COR-L47 (cell line): ENCODE results near the gene ARL2.
"Not testable (repeated sequence)": the region's sequence is repeated elsewhere in the genome, so short reads cannot be mapped to it uniquely, and the experiment has no call there.

Source experiments
- DNase-seq: peaks from one replicate; lab custom pipeline; 2025; lab: John Stamatoyannopoulos, UW

The ARL2 gene

GRCh38 chr11:65008016-65008415 is 5.9 kb upstream of the ARL2 start:
- no peak for DNase-seq

DNA sequence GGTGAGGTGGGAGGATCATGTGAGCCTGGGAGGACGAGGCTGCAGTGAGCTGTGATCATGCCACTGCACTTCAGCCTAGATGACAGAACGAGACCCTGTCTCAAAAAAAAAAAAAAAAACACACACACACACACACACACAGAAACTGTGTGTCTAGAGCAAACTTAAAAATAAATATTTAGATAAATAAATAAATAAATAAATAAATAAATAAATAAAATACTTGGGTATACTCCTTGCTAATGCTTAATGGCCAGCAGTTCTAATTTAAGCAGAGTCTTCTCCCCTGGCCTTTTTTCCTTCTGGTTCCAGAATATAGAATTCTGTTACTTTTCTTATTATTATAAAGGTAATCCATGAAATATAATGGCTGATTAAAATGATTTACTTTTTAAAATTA is 5.1 kb upstream of the ARL2 start:
- no peak for DNase-seq

DNA sequence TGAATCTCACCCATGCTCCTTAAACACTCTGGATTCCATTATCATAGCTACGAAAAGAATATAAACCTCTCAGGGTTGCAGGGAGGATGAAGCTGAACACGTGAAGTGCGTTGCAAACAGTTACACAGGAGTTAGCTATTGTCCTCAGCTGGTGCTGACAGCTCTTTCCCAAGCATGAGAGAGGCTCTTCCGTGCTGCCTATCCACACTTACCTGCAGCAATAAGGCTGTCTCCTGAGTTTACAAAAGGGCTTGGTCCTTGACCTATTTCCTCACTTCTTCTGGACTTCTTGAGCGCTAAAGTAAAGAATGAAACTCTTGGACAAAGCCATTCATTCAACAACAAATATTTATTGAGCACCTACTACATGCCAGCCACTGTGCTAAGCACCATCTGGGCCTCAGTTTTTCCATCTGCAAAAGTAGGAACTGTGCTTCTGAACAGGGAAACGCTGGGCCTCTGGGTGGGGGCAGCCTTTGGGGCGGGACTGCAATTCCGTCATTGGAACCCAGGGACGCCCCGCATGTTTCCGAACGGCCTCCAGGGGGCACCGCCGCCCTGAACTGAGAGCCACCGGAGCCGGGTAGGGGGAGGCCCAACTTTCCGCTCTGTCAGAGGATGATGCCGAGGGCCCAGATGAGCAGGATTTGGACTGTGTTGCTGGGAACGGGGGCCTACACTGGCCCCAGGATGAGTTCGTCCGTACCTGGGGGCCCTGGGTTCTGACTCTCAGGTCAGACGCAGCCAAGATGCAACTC is 651 bp upstream of the ARL2 start:
- DNase-seq, result peak; percentile 74

GRCh38 chr11:65014726-65015227 is 817 bp downstream of the ARL2 start:
- no peak for DNase-seq

- DNase-seq, result no peak
Observed at GRCh38 chr11:65016705-65017104, 2.7 kb downstream of the ARL2 start.

DNA sequence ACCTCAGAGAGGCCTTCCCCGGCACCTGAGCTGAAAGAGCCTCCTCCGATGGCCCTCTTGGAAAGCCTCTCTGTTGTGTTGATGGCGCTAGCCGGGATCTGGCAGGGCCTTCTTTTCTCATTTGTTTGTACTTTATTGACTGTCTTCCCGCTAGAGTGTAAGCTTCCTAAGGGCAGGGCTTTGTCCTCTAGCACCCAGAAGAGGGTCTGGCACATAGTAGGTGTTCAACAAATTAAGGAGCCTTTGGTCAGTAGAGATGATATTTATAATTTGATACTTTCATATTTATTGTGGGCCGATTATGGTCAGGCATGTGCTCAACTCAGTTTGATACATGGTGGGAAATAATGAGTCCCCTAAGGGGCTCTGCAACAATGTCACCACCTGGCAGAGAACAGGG is 4.0 kb downstream of the ARL2 start:
- no peak for DNase-seq

GRCh38 chr11:65019824-65020223 is 5.9 kb downstream of the ARL2 start:
- no peak for DNase-seq

GRCh38 chr11:65021003-65021402 is 7.0 kb downstream of the ARL2 start:
- no peak for DNase-seq

DNA sequence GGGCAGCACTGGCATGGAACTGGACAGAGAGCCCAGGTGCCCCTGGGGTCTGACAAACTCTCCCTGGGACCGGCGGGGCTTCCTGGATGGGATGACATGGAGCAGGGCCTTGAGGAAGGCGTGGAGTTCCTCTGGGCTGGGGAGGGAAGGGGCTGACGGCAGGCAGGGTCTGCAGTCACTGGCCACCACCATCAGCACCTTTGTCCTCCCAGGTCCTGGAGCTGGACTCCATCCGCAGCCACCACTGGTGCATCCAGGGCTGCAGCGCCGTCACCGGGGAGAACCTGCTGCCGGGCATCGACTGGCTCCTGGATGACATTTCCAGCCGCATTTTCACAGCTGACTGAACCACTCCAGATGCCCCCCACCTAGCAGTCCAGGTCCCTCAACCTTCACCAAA is 7.5 kb downstream of the ARL2 start:
- no peak for DNase-seq

DNA sequence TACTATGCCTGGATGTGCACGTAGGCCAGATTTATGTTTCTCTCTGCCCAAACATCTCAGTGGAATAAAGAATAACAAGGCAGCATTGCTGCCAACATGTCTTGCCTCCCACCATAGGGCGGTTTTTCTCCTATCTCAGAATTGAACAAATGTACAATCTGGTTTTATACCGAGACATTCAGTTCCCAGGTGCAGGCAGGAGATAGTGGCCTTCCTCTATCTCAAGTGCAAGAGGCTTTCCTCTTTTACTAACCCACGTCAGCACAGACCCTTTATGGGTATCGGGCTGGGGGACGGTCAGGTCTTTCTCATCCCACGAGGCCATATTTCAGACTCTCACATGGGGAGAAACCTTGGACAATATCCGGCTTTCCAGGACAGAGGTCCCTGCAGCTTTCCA is 9.5 kb downstream of the ARL2 start:
- not testable (repeated sequence) for DNase-seq

DNA sequence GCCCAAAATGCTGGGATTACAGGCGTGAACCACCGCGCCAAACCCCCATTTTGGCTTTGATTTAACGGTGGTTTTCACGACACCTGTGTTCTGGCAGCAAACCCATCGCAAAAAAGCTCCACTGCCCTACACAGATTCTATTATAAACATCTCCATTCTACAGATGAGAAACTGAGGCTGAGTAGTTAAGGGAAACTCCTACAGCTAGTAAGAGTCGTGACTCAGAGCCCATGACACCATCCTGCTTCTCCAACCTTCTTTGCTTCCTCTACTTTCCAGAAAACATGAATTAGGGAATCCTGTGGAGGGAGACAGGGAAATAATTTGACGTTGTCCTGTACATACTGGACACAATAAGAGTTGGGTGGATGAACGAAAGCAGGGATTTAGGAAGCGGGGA is 12.8 kb downstream of the ARL2 start:
- DNase-seq, result no peak

DNA sequence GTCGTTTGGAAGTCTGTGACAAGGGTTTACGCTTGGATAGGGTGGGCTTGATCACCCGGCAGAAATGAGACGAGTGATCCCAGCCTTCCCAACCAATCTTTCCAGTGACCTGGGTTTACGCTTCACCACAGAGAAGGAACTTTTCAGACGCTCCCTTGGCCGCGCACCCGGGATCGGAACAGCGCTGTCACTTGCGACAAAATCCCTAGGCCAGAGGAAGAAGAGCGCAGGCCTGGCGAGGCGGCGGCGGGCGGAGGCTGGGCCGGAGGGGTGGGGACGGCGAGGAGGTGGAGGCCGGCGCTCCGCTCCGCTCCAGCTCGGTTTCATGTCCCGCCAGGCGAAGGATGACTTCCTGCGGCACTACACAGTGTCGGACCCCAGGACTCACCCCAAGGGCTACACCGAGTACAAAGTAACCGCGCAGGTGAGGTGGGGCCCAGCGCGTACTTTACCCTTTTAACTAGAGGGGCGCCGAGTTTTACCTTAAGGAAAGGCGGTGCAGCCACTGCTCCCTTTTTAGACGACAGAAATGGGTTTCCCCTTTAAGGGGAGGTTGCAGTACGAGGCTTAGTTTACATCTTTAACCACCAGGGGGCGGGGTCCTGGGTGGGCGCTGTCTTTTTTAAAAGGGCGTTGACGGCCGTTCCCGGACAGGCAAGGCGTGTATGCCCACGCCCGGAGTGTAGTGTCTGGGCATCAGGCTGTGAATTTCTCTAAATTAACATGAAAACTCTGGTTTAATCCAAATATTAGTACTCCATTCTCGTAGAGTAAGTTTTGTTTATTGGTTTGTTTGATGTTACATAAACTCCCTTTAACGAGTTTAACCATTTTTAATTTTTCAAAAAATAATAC is 13.5 kb downstream of the ARL2 start, which contains the start of gene SNX15:
Gene SNX15, plus strand, starts transcription at position 227 of the 855 bp plus-strand sequence. Its CDS starts 99 bp downstream, at position 326.
- DNase-seq, result peak; percentile 96

DNA sequence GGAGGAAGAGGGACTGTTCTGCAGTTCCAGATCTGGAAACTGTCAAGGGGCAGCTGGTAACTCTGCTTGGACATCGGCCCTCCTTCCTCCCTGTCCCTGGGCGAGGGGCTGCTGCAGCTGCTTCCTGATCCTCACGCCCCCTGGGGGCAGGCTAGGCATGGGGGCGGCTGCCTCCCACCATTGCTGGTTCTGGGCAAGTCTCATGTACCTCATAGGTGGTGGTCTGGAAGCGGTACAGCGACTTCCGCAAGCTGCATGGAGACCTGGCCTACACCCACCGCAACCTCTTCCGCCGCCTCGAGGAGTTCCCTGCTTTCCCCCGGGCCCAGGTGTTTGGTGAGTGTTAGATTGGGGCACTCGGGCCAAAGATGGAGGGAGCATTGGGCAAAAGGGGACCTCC is 18.3 kb downstream of the ARL2 start:
- no peak for DNase-seq

GRCh38 chr11:65034423-65034822 is 20.5 kb downstream of the ARL2 start:
- DNase-seq, result no peak

DNA sequence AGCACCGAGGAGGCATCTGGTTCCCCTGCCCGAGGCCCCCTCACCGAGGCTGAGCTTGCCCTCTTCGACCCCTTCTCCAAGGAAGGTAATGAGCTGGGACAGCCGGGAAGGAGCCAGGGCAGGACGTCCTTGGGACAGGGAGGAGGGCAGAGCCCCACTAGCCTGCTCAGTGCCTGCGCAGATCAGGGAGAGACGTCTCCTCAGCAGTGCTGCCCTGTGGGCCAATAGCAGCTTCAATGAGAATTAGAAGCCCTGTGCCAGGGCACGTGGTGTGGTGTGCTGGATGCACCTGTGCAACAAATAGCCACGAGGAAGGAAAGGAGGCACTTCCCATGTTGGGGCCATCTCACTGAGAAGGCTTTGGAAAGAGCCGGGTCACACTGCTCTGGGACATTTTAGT is 21.6 kb downstream of the ARL2 start:
- DNase-seq, result no peak

- DNase-seq, result peak; percentile 54
Observed at GRCh38 chr11:65036931-65037330, 23.0 kb downstream of the ARL2 start.

DNA sequence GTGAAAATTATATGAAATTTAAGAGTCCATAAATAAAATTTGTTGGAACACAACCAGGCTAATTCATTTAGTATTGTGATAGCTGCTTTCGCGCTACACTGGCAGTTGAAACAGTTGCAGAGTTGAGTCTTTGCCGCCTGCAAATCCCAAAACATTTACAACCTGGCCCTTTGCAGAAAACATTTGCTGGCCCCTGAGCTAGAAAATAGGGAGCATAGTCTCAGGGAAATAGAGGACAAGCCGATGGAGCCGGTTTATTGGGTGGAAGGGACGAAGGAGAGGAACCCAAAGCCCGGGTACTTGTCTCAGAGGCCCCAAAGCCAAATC is 26.5 kb downstream of the ARL2 start:
- no peak for DNase-seq

DNA sequence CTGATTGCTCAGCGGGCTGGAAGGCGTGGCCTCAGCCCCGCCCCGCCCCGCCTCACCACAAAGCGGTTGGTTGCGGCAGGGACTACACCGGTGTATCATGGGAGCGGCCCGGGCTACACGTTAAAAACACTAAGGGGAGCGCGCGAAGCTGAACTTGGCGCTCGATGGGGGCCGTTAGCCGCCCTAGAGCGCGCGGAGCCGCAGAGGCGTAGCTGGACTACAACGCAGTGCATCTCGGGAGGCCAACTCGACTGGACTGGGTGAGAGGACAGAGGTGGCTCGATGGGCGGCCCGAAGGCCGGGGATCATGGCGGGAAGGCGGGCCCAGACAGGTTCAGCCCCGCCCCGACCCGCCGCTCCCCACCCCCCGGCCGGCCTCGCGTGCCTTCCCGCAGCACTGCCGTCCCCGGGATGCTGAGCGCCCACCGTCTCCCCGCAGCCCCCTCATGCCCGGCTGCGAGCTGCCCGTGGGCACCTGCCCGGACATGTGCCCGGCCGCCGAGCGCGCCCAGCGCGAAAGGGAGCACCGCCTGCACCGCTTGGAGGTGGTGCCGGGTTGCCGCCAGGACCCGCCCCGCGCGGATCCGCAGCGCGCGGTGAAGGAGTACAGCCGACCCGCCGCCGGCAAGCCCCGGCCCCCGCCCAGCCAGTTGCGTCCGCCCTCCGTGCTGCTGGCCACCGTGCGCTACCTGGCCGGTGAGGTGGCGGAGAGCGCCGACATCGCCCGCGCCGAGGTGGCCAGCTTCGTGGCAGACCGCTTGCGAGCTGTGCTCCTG is 27.1 kb downstream of the ARL2 start, which contains the start of gene SAC3D1:
Gene SAC3D1, plus strand, starts transcription at position 364 of the 776 bp plus-strand sequence. Its CDS starts 83 bp downstream, at position 447.
- peak; percentile 99 for DNase-seq

DNA sequence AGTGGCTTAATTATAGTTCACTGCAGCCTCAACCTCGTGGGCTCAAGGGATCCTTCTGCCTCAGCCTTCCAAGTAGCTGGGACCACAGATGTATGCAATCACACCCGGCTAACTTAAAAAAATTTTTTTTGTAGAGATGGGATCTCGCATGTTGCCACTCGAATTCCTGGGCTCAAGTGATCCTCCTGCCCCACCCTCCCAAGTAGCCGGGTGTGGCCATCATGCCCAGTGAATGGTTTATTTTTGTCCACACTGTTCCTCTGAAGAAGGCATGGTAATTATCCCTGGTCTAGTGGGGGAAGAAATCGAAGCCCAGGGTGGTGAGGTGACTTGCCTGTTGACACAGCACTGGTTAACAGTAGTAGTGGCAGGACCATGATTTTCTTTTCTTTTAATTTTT is 28.9 kb downstream of the ARL2 start:
- no peak for DNase-seq

- no peak for DNase-seq
Observed at GRCh38 chr11:65043881-65044501, 30.0 kb downstream of the ARL2 start.

GRCh38 chr11:65045061-65045460 is 31.1 kb downstream of the ARL2 start:
- no peak for DNase-seq

GRCh38 chr11:65045728-65046127 is 31.8 kb downstream of the ARL2 start:
- no peak for DNase-seq
